Heart right ventricle (tissue), 16 donors: ENCODE data around the gene EXOC2. TPM values are rescaled to one million over a fixed set of nuclear protein-coding genes. Genes with fewer than 3 reads are reported as not detected.
A peak's percentile ranks its signal among the peaks of the same experiment; 100 is the strongest.

Source experiments
- ATAC-seq, 8 donors: fragments of 200-7000 bp; cut with Tn5 transposase; one replicate each; pipeline ENCODE4 v1.9.1; 2020; ENCODE audit warnings: mild to moderate bottlenecking in 8 of 8, moderate library complexity in 8 of 8, moderate number of reproducible peaks in 1 of 8
- DNase-seq, 2 donors: peaks; one replicate each; pipeline ENCODE4 v3.0.0-alpha.2; 2020
- H3K27ac ChIP-seq, 10 donors: fragments of 200-600 bp; sonication (generic) in 2 of 10; one replicate each; pipeline versions ENCODE4 v1.5.0 to v1.8.0; 2020 to 2022; ENCODE audit warnings: mild to moderate bottlenecking in 3 of 10
- H3K27me3 ChIP-seq, 7 donors: fragments of 200-600 bp; one replicate each; pipeline ENCODE4 v1.8.0; 2021 to 2022; ENCODE audit warnings: mild to moderate bottlenecking in 2 of 7
- H3K36me3 ChIP-seq, 9 donors: fragments of 200-600 bp; sonication (generic) in 1 of 9; one replicate each; pipeline versions ENCODE4 v1.5.0 to v1.8.0; 2020 to 2022; ENCODE audit warnings: mild to moderate bottlenecking in 2 of 9
- H3K4me1 ChIP-seq, 9 donors: fragments of 200-600 bp; sonication (generic) in 1 of 9; one replicate each; pipeline versions ENCODE4 v1.5.0 to v1.8.0; 2020 to 2022; ENCODE audit warnings: mild to moderate bottlenecking in 4 of 9
- H3K4me3 ChIP-seq, 10 donors: fragments of 200-600 bp; sonication (generic) in 2 of 10; one replicate each; pipeline versions ENCODE4 v1.5.0 to v1.8.0; 2020 to 2022; ENCODE audit warnings: mild to moderate bottlenecking in 7 of 10, moderate library complexity in 2 of 10
- H3K9me3 ChIP-seq, 11 donors: fragments of 200-600 bp in 10 of 11; sonication (generic) in 2 of 11; one replicate each; pipeline versions ENCODE4 v1.5.0 to v1.8.0; 2013 to 2022; ENCODE audit warnings: mild to moderate bottlenecking in 2 of 11, control low read depth in 1 of 11, moderate library complexity in 1 of 11
- CTCF ChIP-seq, 9 donors: fragments of 200-600 bp; sonication (generic) in 2 of 9; IDR thresholded peaks; one replicate each; pipeline versions ENCODE4 v1.5.0 to v1.8.0; 2021 to 2022; ENCODE audit warnings: antibody characterized with exemption in 9 of 9, mild to moderate bottlenecking in 5 of 9, moderate library complexity in 1 of 9
- WGBS, 2 donors: extraction: QIAGEN DNeasy Blood & Tissue Kit; methylation state at CpG; one replicate each; pipeline ENCODE4 v1.1.7; 2013; ENCODE audit warnings: inconsistent platforms in 1 of 2; 5-methylcytosine and 5-hydroxymethylcytosine counted together
- intact Hi-C, 10 donors: fragments of 100-400 bp; cut with DNase I; formaldehyde crosslinking; loops; one replicate each; pipeline versions ENCODE4 v1.11.1 to v1.14.2; 2022
- polyA plus RNA-seq, 2 donors: library from polyadenylated mRNA; stranded (reverse); fragments of 200-250 nt; gene quantifications; one replicate each; pipeline ENCODE4 v1.2.3, GENCODE V29; 2013
- total RNA-seq, 10 donors: library from RNA; stranded (reverse); fragmentation: NEBNext Ultra II Directional in 3 of 10; extraction: Animal tissue kit (Norgen Biotek cat#: 25700) in 3 of 10; gene quantifications; one replicate each; pipeline versions ENCODE4 v1.2.1 to v1.2.4, GENCODE V29; 2021 to 2023
- donor health status: Arrhythmogenic right ventricular cardiomyopathy.
- donor health status: ischemic (EF 13 %, LVEDD 7.1; RV severe dilation, severe dysfunction).
- donor health status: healthy with polysubstance abuse.
- donor health status: DM: no; HTN: yes; CAD: no.
- donor health status: DM: no; HTN: no; CAD: no.
- donor health status: ischemic (EF 25% LVEDD 6.9; RV normal size, moderate dysfunction).
- donor health status: ischemic (EF 25% LVEDD 5.7; RV mildly dilated, moderate dysfunction).
- donor health status: healthy.
- donor health status: DM: yes; HTN: yes; CAD: no.
- donor health status: Ischemic cardiomyopathy.
- donor health status: ischemic (EF 35%, LVEDD 5.7; RV mildly dilated, moderate dysfunction).
- donor health status: nonischemic (EF 11% LVEDD 7.7; RV severe dilation, severe dysfunction).
- donor health status: DM: yes; HTN: yes; CAD: no.
- donor health status: PGD.
- donor health status: ischemic (EF 29% LVEDD 5.4; RV normal size, mild dysfunction).
- donor health status: nonischemic (EF 23%, LVEDD 6.1; RV moderate dilation, normal function).

EXOC2 gene
- total and polyA plus RNA-seq, 12 donors: 4.0 to 18.4 (median 12.9) TPM

GRCh38 chr6:658244-658643, 34.7 kb downstream of the EXOC2 start:
- TF ChIP-seq CTCF (IDR thresholded peaks at IDR 0.05): no peak
- peak in 6 of 8 donors; percentile 38 to 89 (median 74) for ATAC-seq
- no peaks in the 10 kb centered on the region for H3K27me3 ChIP-seq
- 12 to 22% methylated on average over 2 of the region's 2 CpGs for WGBS, 2 donors
- peaks cover 7 to 42% (median 27%) of the 10 kb centered on the region in 9 donors for H3K4me1 ChIP-seq
- DNase-seq: no peak
- no peak overlapping the region for H3K4me3 ChIP-seq
- peak overlapping the region in 3 of 10 donors; percentile 28 to 66 (median 47) for H3K27ac ChIP-seq
- intact Hi-C loops: no loop called here
- peaks cover 0 to 13% (median 6%) of the 10 kb centered on the region in 9 donors for H3K36me3 ChIP-seq
- H3K9me3 ChIP-seq: peaks cover 0 to 17% (median 0%) of the 10 kb centered on the region in 11 donors

- H3K4me3 ChIP-seq: no peak overlapping the region
- no peak for TF ChIP-seq CTCF (IDR thresholded peaks at IDR 0.05)
- peaks cover 0 to 20% (median 0%) of the 10 kb centered on the region in 11 donors for H3K9me3 ChIP-seq
- H3K4me1 ChIP-seq: peaks cover 7 to 42% (median 27%) of the 10 kb centered on the region in 9 donors
- peak in 2 of 8 donors; percentile 7 to 45 for ATAC-seq
- intact Hi-C loops: no loop called here
- 28 to 40% methylated on average over 1 of the region's 1 CpG for WGBS, 2 donors
- H3K27me3 ChIP-seq: no peaks in the 10 kb centered on the region
- peak overlapping the region in 4 of 10 donors; percentile 23 to 66 (median 38) for H3K27ac ChIP-seq
- DNase-seq: no peak
- H3K36me3 ChIP-seq: peaks cover 0 to 13% (median 6%) of the 10 kb centered on the region in 9 donors
Measured at GRCh38 chr6:657743-658142, 35.2 kb downstream of the EXOC2 start.

- Histone ChIP-seq H3K4me1 (peaks cover 7 to 42% (median 27%) of the 10 kb centered on the region in 9 donors), H3K36me3 (peaks cover 0 to 13% (median 6%) of the 10 kb centered on the region in 9 donors), H3K4me3 (no peak within 1 kb of the TSS), H3K27me3 (no peaks in the 10 kb centered on the region), H3K27ac (peak within 1 kb of the TSS in 4 of 10 donors; percentile 23 to 66 (median 38)), H3K9me3 (peaks cover 0 to 18% (median 0%) of the 10 kb centered on the region in 11 donors)
- no peak for TF ChIP-seq CTCF (IDR thresholded peaks at IDR 0.05)
- intact Hi-C loops: no loop called here
- WGBS, 2 donors: 95 to 97% methylated on average over 73 of the region's 73 CpGs
- DNase-seq (no peak), ATAC-seq (peak in 1 of 8 donors; percentile 70)
Measured at GRCh38 chr6:656460-657252, 36.3 kb downstream of the EXOC2 start, which contains the start of gene HUS1B. TSS of gene HUS1B (minus strand) at chr6:657100. CDS start at chr6:656944, 156 bp downstream.

- intact Hi-C loops: no loop called here
- Histone ChIP-seq H3K27me3 (no peaks in the 10 kb centered on the region), H3K4me3 (no peak overlapping the region), H3K36me3 (peaks cover 0 to 13% (median 6%) of the 10 kb centered on the region in 9 donors), H3K27ac (no peak overlapping the region), H3K9me3 (peaks cover 0 to 18% (median 0%) of the 10 kb centered on the region in 11 donors), H3K4me1 (peaks cover 3 to 24% (median 16%) of the 10 kb centered on the region in 9 donors)
- TF ChIP-seq CTCF (IDR thresholded peaks at IDR 0.05): no peak
- DNase-seq (no peak), ATAC-seq (no peak)
- 80 to 85% methylated on average over 4 of the region's 4 CpGs for WGBS, 2 donors
Measured at GRCh38 chr6:654136-654535, 38.8 kb downstream of the EXOC2 start.
